ENCODE data around the gene IGF2BP3. TPM values are rescaled to one million over a fixed set of nuclear protein-coding genes. Genes with fewer than 3 reads are reported as not detected.
"Not testable (repeated sequence)": the region's sequence is repeated elsewhere in the genome, so short reads cannot be mapped to it uniquely, and the experiment has no call there.

IGF2BP3 gene
- polyA plus RNA-seq, 1 donor: 61.6 TPM

DNA sequence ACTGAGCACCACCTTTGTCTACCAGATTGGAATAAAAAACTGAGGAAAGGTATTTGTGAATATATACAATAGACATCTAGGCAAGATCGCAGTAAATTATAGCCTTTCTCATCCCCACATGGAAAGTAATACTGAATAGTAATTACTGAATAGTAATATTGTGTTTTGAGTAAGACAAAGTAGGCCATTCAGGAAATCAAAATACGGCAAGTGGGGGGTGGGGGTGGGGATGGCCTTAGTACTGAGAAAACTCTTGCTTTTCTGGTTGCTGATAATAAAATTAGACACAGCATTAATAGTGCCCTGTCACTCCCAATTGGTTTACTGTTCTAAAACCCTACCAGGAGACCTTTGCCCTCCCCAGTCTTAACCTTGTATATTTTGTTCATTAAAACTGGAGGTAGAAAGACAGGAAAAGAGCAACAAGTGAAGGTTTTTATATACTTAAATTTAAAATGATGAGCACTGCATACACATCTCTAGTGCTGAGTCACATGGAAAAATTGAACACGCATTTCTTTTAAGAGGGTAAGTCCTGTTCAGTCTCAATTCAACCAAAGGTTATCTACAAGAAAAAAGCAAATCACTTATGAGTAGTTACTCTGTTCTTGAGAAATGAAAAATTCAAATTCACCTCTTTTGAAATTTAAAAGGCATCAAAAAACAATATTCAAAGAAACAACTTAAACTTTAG, 65.6 kb downstream of the IGF2BP3 start:
- WGBS (ENCODE audit: insufficient coverage, low lambda C conversion rate): 100% methylated on average over 1 of the region's 3 CpGs
- DNase-seq: peak in 1 of 2 donors; percentile 25
- H3K27ac ChIP-seq (ENCODE audit: low read length): no peak overlapping the region

DNA sequence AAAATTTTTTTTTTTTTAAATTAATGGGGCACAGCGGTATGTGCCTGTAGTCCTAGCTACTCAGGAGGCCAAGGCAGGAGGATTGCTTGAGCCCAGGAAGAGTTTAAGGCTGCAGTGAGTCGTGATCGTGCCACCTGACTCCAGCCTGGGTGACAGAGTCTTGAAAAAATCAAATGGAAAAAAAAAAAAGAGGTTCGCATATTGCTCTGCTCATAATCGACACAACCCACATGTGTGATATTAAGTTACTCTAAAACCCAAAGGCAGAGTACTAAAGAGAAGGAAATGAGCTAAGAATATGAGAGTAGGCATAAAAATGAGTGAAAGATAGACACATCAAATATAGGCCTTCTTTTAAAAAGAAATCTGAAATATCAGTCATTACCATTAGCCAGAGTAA, 66.3 kb downstream of the IGF2BP3 start:
- no peak for DNase-seq
- no peaks in the 10 kb centered on the region for H3K27me3 ChIP-seq (ENCODE audit: control insufficient read depth, insufficient read depth, low read length)
- H3K27ac ChIP-seq (ENCODE audit: low read length): no peak overlapping the region
- no peaks in the 10 kb centered on the region for H3K9me3 ChIP-seq (ENCODE audit: control insufficient read depth, low read depth, low read length)
- H3K4me3 ChIP-seq (ENCODE audit: low read length): no peak overlapping the region
- no peaks in the 10 kb centered on the region for H3K4me1 ChIP-seq (ENCODE audit: control insufficient read depth, insufficient read depth, low read length)
- peaks cover 23% of the 10 kb centered on the region for H3K36me3 ChIP-seq (ENCODE audit: control insufficient read depth, insufficient read depth, low read length)
- 83% methylated on average over 1 of the region's 5 CpGs for WGBS (ENCODE audit: insufficient coverage, low lambda C conversion rate)

More for the DNA sequence above, 65.6 kb downstream of the IGF2BP3 start:
- Histone ChIP-seq H3K27me3 (ENCODE audit: control insufficient read depth, insufficient read depth, low read length) (no peaks in the 10 kb centered on the region), H3K4me3 (ENCODE audit: low read length) (no peak overlapping the region), H3K9me3 (ENCODE audit: control insufficient read depth, low read depth, low read length) (no peaks in the 10 kb centered on the region), H3K36me3 (ENCODE audit: control insufficient read depth, insufficient read depth, low read length) (peaks cover 23% of the 10 kb centered on the region), H3K4me1 (ENCODE audit: control insufficient read depth, insufficient read depth, low read length) (no peaks in the 10 kb centered on the region)

DNA sequence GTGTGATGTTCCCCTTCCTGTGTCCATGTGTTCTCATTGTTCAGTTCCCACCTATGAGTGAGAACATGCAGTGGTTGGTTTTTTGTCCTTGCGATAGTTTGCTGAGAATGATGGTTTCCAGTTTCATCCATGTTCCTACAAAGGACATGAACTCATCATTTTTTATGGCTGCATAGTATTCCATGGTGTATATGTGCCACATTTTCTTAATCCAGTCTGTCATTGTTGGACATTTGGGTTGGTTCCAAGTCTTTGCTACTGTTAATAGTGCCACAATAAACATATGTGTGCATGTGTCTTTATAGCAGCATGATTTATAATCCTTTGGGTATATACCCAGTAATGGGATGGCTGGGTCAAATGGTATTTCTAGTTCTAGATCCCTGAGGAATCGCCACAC, 72.2 kb downstream of the IGF2BP3 start:
- not testable (repeated sequence) for DNase-seq; H3K27ac ChIP-seq (ENCODE audit: low read length); H3K4me1 ChIP-seq (ENCODE audit: control insufficient read depth, insufficient read depth, low read length); H3K9me3 ChIP-seq (ENCODE audit: control insufficient read depth, low read depth, low read length); H3K4me3 ChIP-seq (ENCODE audit: low read length); H3K27me3 ChIP-seq (ENCODE audit: control insufficient read depth, insufficient read depth, low read length)
- WGBS (ENCODE audit: insufficient coverage, low lambda C conversion rate): no CpG with 5 or more reads among the region's 2 CpGs
- H3K36me3 ChIP-seq (ENCODE audit: control insufficient read depth, insufficient read depth, low read length): peaks cover 17% of the 10 kb centered on the region

DNA sequence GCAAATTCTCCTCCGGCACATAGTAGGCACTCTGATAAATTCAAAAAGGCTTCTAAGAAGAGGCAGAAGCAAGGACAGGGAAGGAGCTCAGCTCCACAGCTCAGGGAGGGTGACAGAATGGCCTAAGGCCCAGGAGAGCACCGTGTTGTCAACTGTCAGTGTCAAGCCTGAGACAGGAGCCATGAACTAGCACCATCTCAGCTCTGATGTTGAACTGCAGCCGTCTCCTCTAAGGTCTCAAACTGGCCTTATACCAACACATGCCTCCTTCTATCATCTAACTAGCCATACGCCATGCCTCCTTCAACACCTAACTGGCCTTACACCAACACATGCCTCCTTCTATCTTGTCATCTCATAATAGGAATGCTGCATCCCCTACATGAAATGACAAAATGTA, 73.0 kb downstream of the IGF2BP3 start:
- peaks cover 20% of the 10 kb centered on the region for H3K36me3 ChIP-seq (ENCODE audit: control insufficient read depth, insufficient read depth, low read length)
- peaks cover 2% of the 10 kb centered on the region for H3K4me1 ChIP-seq (ENCODE audit: control insufficient read depth, insufficient read depth, low read length)
- no CpG with 5 or more reads among the region's 4 CpGs for WGBS (ENCODE audit: insufficient coverage, low lambda C conversion rate)
- DNase-seq: no peak
- H3K4me3 ChIP-seq (ENCODE audit: low read length): no peak overlapping the region
- H3K27ac ChIP-seq (ENCODE audit: low read length): peak overlapping the region; percentile 18
- H3K9me3 ChIP-seq (ENCODE audit: control insufficient read depth, low read depth, low read length): no peaks in the 10 kb centered on the region
- no peaks in the 10 kb centered on the region for H3K27me3 ChIP-seq (ENCODE audit: control insufficient read depth, insufficient read depth, low read length)

DNA sequence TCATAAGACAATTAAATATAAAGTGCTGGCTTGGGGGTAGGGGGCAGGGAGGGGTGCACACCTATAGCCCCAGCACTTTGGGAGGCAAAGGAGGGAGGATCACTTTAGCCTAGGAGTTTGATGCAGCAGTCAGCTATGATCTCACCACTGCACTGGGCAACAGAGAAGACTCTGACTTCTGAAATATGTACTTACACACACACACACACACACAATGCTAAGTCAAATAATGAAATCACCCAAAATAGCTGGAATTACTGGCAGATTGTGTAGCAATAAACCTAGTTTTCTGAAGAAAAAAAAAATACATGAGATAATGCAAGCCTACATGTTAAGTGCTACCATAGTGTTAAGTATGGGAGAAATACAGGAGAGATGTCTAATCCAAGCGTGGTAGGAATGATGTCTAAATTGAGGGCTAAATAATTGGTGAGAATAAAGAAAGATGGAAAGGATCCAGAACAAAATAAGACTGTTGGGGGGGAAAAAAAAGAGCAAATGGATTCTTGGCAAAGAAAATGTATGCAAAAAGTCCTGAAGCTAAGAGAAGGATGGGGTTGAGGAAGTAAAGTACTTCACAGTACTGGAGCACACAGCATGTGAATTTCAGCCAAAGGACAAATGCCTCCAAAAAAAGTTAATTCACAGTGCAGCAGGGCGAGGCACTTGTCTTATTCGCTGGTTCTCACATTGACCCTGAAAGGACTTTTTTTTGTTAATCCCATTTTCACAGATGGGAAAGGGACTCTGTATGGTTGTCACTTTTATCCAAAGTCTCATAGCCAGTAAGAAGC, 73.9 kb downstream of the IGF2BP3 start:
- H3K27ac ChIP-seq (ENCODE audit: low read length): no peak overlapping the region
- H3K4me1 ChIP-seq (ENCODE audit: control insufficient read depth, insufficient read depth, low read length): peaks cover 10% of the 10 kb centered on the region
- H3K4me3 ChIP-seq (ENCODE audit: low read length): no peak overlapping the region
- no peaks in the 10 kb centered on the region for H3K9me3 ChIP-seq (ENCODE audit: control insufficient read depth, low read depth, low read length)
- WGBS (ENCODE audit: insufficient coverage, low lambda C conversion rate): 64% methylated on average over 1 of the region's 3 CpGs
- no peaks in the 10 kb centered on the region for H3K27me3 ChIP-seq (ENCODE audit: control insufficient read depth, insufficient read depth, low read length)
- DNase-seq: peak in 1 of 2 donors; percentile 11
- H3K36me3 ChIP-seq (ENCODE audit: control insufficient read depth, insufficient read depth, low read length): peaks cover 16% of the 10 kb centered on the region

DNA sequence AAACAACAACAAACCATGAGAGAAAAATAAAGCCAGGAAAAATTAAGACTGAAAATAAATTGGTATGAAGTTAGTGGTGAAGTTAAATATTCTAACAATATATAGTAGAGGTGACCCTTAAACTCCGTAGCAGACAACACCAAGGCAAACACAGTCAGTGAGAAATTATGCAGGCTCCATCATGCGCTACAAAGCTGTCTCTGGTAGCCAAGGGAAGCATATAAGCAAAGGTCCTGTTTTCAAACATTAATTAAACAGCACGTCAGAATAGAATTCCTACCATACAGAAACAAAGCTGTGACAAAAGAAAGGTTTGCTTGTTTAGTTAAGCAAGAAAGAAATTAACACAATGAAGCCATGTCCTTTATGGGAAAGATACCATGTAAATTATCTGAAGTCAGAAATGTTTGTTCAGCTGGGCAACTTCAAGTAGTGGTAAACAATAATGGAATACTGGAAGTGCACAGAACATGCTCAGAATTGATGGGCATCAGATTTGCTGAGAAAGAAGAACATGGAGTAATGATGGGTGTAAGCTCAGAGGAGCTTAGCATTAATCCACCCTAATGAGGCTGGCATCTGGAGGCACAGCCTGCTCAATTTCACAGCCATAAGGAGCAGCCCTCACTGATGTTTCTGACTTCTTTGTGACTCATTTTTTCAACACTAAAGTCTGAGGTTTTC, 75.7 kb downstream of the IGF2BP3 start:
- Histone ChIP-seq H3K27me3 (ENCODE audit: control insufficient read depth, insufficient read depth, low read length) (no peaks in the 10 kb centered on the region), H3K4me3 (ENCODE audit: low read length) (no peak overlapping the region), H3K36me3 (ENCODE audit: control insufficient read depth, insufficient read depth, low read length) (peaks cover 9% of the 10 kb centered on the region), H3K9me3 (ENCODE audit: control insufficient read depth, low read depth, low read length) (no peaks in the 10 kb centered on the region), H3K27ac (ENCODE audit: low read length) (no peak overlapping the region), H3K4me1 (ENCODE audit: control insufficient read depth, insufficient read depth, low read length) (peaks cover 13% of the 10 kb centered on the region)
- WGBS (ENCODE audit: insufficient coverage, low lambda C conversion rate): 75% methylated on average over 2 of the region's 3 CpGs
- no peak for DNase-seq

DNA sequence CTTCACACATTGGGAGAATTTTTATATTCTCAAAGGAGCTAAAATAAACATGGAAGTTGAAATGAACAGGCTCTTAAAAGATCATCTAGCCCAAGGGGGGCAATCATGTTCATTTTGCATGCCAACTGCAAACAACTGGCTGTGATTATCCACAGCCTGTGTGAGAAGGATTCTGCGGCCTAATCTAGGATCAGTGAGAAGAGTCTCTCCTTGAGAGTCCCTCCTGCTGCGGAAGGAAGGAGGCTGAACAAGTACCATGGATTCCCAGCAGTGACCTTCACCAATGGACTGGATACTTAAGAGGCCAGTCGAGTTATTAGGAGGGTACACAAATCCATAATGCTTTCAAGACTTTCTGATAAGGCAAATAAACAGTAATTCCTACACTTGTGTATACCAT, 76.7 kb downstream of the IGF2BP3 start:
- Histone ChIP-seq H3K27ac (ENCODE audit: low read length) (no peak overlapping the region), H3K36me3 (ENCODE audit: control insufficient read depth, insufficient read depth, low read length) (peaks cover 9% of the 10 kb centered on the region), H3K27me3 (ENCODE audit: control insufficient read depth, insufficient read depth, low read length) (no peaks in the 10 kb centered on the region), H3K4me1 (ENCODE audit: control insufficient read depth, insufficient read depth, low read length) (peaks cover 13% of the 10 kb centered on the region), H3K4me3 (ENCODE audit: low read length) (no peak overlapping the region), H3K9me3 (ENCODE audit: control insufficient read depth, low read depth, low read length) (no peaks in the 10 kb centered on the region)
- no peak for DNase-seq
- WGBS (ENCODE audit: insufficient coverage, low lambda C conversion rate): no CpG with 5 or more reads among the region's 3 CpGs

DNA sequence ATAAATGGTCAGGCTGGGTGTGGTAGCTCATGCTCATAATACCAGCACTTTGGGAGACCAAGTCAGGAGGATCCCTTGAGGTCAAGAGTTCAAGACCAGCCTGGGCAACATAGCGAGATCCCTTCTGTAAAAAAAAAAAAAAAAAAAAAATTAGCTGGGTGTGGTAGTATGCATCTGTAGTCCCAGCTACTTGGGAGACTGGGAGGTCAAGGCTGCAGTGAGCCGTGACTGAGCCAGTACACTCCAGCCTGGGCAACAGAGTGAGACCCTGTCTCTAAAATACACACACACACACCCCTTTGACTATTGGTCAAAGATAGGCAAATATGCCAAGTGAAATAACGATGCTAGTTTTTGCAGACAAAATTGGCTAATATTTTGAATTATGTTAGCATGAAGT, 80.6 kb downstream of the IGF2BP3 start:
- no peaks in the 10 kb centered on the region for H3K27me3 ChIP-seq (ENCODE audit: control insufficient read depth, insufficient read depth, low read length)
- DNase-seq: no peak
- no peak overlapping the region for H3K27ac ChIP-seq (ENCODE audit: low read length)
- WGBS (ENCODE audit: insufficient coverage, low lambda C conversion rate): 80% methylated on average over 1 of the region's 3 CpGs
- H3K4me3 ChIP-seq (ENCODE audit: low read length): no peak overlapping the region
- peaks cover 14% of the 10 kb centered on the region for H3K36me3 ChIP-seq (ENCODE audit: control insufficient read depth, insufficient read depth, low read length)
- H3K4me1 ChIP-seq (ENCODE audit: control insufficient read depth, insufficient read depth, low read length): peaks cover 11% of the 10 kb centered on the region
- no peaks in the 10 kb centered on the region for H3K9me3 ChIP-seq (ENCODE audit: control insufficient read depth, low read depth, low read length)

DNA sequence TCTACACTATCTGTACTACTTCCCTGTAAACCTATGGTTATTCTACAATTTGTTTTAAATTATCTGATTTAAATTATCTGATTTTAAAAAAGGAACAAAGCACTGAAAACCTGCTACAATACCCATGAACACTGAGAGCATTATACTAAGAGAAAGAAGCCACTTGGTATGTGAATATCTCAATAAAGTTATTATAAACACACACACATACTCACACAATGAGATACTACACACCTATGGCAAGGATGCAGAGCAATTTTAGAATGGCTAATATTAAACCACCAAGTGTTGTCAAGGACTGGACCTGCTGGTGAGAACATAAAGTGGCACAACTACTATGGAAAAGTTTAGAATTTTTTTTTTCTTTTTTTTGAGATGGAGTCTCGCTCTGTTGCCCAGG, 82.7 kb downstream of the IGF2BP3 start:
- Histone ChIP-seq H3K36me3 (ENCODE audit: control insufficient read depth, insufficient read depth, low read length) (peaks cover 5% of the 10 kb centered on the region), H3K4me3 (ENCODE audit: low read length) (no peak overlapping the region), H3K27me3 (ENCODE audit: control insufficient read depth, insufficient read depth, low read length) (no peaks in the 10 kb centered on the region), H3K27ac (ENCODE audit: low read length) (no peak overlapping the region), H3K4me1 (ENCODE audit: control insufficient read depth, insufficient read depth, low read length) (peaks cover 11% of the 10 kb centered on the region), H3K9me3 (ENCODE audit: control insufficient read depth, low read depth, low read length) (no peaks in the 10 kb centered on the region)
- no CpG with 5 or more reads among the region's 1 CpG for WGBS (ENCODE audit: insufficient coverage, low lambda C conversion rate)
- DNase-seq: no peak

DNA sequence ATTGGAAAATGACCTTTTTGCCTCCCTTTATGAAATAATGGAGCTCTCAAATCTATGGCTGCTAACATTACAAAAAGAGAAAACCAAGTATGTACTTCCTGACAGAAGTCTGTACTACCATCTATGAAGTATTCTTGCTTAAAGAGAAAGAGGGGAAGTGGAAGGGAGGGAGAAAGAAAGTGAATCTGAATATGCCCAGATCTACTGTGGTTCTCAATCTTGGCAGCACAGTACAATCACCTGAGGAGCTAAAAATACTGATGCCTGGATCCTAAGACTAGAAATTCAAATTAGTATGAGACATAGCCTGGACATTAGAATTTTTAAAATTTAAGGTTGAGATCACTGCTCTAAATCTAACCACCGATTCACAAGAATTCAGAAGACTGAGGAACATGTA, 85.2 kb downstream of the IGF2BP3 start:
- 100% methylated on average over 1 of the region's 1 CpG for WGBS (ENCODE audit: insufficient coverage, low lambda C conversion rate)

More for the DNA sequence above, 85.2 kb downstream of the IGF2BP3 start:
- Histone ChIP-seq H3K27me3 (ENCODE audit: control insufficient read depth, insufficient read depth, low read length) (no peaks in the 10 kb centered on the region), H3K27ac (ENCODE audit: low read length) (no peak overlapping the region), H3K4me1 (ENCODE audit: control insufficient read depth, insufficient read depth, low read length) (no peaks in the 10 kb centered on the region), H3K36me3 (ENCODE audit: control insufficient read depth, insufficient read depth, low read length) (peaks cover 5% of the 10 kb centered on the region), H3K4me3 (ENCODE audit: low read length) (no peak overlapping the region), H3K9me3 (ENCODE audit: control insufficient read depth, low read depth, low read length) (no peaks in the 10 kb centered on the region)
- DNase-seq: no peak
